Measurements from ENCODE around the gene MEGF6.

The MEGF6 gene

GRCh38 chr1:3607703-3608065 lies 3.6 kb downstream of the MEGF6 start:
- no peak for TF ChIP-seq CTCF (IDR thresholded peaks at IDR 0.05; ENCODE audit: insufficient read depth, low read depth, low read length, missing control alignments)
- no peak for DNase-seq (ENCODE audit: low read depth)
- no peak overlapping the region for H3K4me3 ChIP-seq (ENCODE audit: low read depth, low read length)

DNA sequence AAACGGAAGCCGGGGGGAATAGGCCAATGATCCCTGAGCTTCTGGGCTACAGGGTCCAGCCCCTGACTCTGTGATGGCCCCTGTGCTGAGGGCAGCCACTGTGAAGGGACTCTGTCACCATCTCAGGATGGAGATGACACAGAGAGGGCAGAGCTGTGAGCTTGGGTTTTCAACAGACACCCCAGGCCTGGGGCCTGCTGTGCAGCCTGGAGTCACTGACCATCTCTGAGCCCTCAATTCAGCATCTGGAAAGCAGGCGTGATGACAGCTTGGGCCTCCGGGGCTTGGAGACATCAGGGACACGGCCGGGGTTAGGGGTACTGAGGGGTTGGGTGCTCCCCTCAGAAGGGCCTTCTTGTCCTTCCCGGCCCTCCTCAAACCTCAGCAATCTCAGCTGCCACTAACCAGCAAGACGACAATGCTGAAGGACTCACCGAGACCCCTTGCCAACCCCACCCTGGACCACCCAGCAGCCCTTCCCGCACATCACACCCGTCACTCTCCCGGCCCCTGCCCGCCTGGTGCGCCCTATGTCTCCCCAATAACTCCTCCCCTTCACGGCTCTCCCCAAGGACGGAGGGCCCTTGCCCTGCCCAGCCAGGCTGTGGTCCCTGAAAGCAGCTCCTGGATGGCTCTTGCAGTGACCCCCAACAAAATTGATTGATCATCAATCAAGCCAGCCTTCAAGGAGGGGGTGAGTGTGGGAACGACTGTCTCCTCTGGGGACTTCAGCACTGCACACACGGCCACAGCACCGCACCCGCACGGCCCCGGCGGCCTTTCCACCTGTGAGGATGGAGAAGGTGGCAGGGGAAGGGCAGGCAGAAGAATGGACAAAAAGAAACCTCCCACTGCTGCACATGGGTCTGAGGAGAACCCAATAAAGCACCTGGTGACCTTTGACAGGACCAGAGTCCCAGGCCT lies 4.3 kb downstream of the MEGF6 start:
- no peak overlapping the region for H3K4me3 ChIP-seq (ENCODE audit: low read depth, low read length)
- TF ChIP-seq CTCF (IDR thresholded peaks at IDR 0.05; ENCODE audit: insufficient read depth, low read depth, low read length, missing control alignments), result no peak
- DNase-seq (ENCODE audit: low read depth), result no peak

- H3K4me3 ChIP-seq (ENCODE audit: low read depth, low read length), result no peak overlapping the region
- no peak for TF ChIP-seq CTCF (IDR thresholded peaks at IDR 0.05; ENCODE audit: insufficient read depth, low read depth, low read length, missing control alignments)
- no peak for DNase-seq (ENCODE audit: low read depth)
Measured at GRCh38 chr1:3604997-3605823, 6.1 kb downstream of the MEGF6 start.

DNA sequence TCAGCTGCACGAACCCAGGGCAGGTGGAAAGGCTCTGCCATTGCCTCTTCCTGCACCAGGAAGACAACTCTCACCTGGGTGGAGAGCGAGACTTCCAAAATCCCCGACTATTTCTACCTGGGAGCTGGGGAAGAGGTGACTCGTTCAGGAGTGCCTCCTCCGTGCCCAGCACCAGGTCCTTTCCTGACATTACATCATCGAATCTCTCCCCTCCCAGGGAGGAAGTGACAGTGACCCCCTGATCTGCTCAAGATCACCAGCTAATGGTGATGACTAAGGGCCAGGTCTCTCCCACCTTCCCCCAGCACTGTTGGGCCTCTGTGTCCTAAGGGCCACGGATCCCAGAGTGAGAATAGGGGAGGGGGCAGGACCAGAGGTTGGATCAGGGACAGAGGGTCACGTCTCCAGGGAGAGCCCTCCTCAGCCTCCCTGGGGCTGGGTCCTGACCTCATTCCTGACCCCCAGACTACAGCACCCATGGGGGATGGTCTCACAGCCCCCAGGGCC lies 6.8 kb downstream of the MEGF6 start:
- TF ChIP-seq CTCF (IDR thresholded peaks at IDR 0.05; ENCODE audit: insufficient read depth, low read depth, low read length, missing control alignments), result no peak
- DNase-seq (ENCODE audit: low read depth), result no peak
- no peak overlapping the region for H3K4me3 ChIP-seq (ENCODE audit: low read depth, low read length)

DNA sequence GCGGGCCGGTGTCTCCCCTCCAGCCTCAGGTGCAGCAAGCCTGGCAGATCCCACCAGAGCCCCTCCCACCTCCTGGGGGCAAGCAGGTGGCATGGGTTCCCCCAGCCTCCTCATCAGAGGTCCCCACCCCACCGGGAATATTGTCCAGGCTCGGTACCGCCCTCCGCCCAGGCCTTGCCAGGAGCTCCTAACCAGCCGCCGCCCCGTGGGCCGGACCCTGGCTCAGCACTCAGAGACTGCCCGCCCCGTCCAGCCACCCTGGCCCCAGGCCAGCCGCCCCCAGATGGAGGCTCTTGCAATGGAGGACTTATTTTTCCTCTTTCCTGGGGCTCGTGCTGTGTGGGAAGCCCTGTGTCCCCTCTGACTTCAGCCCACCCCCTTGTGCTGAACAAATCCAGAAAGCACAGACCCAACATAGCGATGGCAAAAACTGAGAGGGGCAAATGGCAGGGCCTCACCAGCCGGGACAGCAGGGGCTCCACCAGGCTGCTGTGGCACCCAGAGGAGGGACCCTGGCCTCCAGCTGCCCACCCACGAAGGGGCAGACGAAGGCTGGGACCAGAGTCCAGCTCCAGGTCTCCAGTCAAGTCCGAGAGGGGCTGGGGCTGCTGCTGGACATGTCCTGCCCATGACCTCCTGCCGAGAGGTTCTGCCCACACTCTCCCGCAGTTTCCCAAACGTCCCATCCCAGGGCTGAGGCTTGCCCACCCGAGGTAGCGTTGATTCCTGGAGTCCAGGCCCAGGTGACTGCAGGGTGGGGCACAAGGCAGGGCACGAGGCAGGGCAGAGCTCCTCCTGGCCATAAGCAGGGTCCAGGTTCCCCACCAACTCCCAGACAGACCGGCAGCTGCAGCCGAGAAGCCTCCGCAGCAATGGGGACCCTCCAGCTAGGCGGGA lies 7.5 kb downstream of the MEGF6 start:
- TF ChIP-seq CTCF (IDR thresholded peaks at IDR 0.05; ENCODE audit: insufficient read depth, low read depth, low read length, missing control alignments), result no peak
- DNase-seq (ENCODE audit: low read depth), result no peak
- no peak overlapping the region for H3K4me3 ChIP-seq (ENCODE audit: low read depth, low read length)

DNA sequence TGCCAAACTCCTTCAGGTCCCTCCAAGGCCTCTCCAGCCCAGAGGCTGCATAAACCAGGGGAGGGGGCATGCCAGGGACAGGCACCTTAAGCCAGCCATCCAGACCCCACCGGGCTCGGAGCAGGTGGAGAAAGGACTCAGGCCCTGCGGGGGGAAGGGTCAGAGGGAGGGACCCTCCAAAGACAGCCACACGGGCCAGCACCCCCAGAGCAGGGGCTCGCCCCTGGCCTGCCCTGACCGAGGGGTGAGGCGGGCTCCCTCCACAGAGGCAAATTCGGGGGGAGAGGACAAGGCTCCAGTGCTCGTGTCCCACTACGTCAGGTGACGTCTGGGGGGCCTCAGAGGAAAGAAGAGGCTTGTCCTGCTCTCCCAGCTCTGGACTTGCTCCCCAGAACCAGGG lies 8.2 kb downstream of the MEGF6 start:
- TF ChIP-seq CTCF (IDR thresholded peaks at IDR 0.05; ENCODE audit: insufficient read depth, low read depth, low read length, missing control alignments), result no peak
- no peak overlapping the region for H3K4me3 ChIP-seq (ENCODE audit: low read depth, low read length)
- no peak for DNase-seq (ENCODE audit: low read depth)
